ENCODE measurements around the gene KRTAP5-6.
A peak's percentile ranks its signal among the peaks of the same experiment; 100 is the strongest.

The KRTAP5-6 gene

DNA sequence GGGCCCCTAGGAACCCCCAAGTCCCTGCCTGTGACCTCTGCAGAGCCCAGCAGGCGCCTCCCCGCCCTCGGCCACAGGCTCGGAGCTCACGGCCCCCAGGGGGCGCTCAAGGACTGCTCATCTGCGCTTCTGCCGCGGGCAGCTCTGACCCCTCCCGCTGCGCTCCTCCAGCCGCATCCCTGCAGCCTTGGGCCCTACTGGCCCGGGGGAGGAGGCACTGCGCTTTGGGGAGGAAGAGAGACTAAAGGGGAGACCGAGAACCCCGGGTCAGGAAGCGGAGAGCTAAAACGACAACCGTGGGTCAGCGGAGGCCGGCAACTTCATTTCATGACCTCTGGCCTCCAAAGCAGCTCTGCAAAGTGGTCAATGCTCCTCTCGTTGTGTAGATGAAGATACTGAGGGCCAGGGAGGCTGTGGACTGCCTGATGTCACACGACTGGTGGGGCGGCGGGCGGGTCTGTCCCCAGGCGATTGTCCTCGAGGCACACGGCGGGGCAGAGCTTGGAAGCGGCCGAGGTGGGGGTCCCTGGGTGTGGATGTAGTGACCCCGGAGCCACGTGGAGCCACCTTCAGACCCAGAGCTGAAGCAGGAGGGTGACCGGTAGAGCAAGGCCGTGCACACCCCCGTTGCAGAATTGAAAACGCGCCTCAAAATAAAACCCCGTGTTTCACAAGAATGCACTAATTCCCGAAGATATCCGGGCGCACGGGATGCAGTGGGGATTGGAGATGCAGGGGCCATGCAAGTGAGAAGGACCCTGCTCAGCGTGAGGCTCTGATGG is 2.7 kb upstream of the KRTAP5-6 start:
- in situ Hi-C loops (cut with HindIII; ENCODE audit: low pct_ligation_motif_present, low pct_unique_long_range_greater_than_20kb, low sequenced_read_pairs) = no loop called here
- DNase-seq = peak; percentile 75

DNA sequence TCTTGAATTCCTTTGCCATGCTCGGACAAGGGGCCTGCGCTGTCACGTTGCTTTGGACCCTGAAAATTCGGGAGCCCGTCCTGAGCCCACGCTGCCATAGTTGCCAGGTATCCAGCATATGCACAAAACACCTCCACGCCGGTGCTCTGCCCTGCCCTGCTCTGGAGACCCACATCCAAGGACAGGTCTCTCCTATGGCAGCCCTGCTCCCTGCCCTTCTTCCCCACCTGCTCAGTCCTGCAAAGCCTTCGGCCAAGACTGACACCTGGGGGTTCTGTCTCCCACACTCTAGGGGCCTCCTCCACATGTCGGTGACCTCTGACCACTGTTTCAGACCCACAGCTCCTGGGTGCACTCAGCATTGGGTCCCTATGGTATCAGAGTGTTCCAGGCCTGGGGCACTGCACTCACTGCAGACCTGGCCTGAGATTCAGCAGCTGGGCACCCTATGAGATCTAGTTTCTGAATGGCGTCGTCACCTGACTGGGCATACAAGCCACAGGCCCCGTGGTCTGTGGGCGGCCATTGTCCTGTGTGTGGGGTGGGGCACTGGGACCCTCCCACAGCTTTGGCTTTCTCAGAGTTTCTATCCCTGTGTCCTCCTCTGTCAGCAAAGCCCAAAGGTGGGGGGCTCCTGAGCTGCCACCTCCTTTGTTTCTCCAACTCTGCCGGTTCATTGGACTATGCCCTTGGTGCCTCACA is 2.0 kb upstream of the KRTAP5-6 start:
- in situ Hi-C loops (cut with HindIII; ENCODE audit: low pct_ligation_motif_present, low pct_unique_long_range_greater_than_20kb, low sequenced_read_pairs) = no loop called here

DNA sequence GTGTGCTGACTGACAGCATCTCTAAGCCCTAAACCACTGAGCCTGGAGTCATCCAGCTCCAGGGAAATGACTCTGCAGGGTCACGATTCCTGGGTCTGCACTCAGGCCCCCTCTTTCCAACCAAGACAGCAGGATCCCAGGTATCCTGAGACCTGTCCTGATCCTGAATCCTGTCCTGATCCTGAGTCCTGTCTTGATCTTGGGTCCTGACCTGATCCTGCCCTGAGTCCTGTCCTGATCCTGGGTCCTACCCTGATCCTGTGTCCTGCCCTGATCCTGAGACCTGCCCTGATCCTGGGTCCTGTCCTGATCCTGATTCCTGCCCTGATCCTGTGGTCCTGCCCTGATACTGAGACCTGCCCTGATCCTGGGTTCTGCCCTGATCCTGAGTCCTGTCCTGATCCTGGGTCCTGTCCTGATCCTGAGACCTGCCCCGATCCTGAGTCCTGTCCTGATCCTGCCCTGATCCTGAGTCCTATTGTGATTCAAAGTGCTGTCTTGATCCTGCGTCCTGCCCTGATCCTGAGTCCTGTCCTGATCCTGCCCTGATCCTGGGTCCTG is 1.4 kb upstream of the KRTAP5-6 start:
- in situ Hi-C loops (cut with HindIII; ENCODE audit: low pct_ligation_motif_present, low pct_unique_long_range_greater_than_20kb, low sequenced_read_pairs) = no loop called here
- no peak for DNase-seq

More for the DNA sequence above, 2.0 kb upstream of the KRTAP5-6 start:
- no peak for DNase-seq

DNA sequence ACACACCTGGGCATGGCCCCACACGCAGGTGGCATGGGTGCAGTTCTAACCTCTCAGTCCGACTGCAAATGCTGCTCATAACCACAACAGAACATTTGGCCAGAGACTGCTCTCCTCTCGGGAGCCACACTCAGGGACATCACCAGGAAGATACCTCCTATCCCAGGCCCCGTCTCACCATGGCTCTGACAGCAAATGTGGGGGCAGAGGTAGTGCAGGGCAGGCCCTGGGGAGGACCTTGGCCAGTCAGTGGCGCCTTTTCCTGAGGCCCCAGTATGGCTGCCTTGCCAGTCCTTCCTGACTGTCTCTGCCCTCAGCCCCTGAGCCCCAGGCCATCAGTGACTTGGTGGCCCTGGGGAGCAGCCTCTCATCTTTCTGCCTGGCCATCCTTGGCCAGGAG is 2.8 kb downstream of the KRTAP5-6 start:
- in situ Hi-C loops (cut with HindIII; ENCODE audit: low pct_ligation_motif_present, low pct_unique_long_range_greater_than_20kb, low sequenced_read_pairs) = no loop called here
- DNase-seq = no peak

DNA sequence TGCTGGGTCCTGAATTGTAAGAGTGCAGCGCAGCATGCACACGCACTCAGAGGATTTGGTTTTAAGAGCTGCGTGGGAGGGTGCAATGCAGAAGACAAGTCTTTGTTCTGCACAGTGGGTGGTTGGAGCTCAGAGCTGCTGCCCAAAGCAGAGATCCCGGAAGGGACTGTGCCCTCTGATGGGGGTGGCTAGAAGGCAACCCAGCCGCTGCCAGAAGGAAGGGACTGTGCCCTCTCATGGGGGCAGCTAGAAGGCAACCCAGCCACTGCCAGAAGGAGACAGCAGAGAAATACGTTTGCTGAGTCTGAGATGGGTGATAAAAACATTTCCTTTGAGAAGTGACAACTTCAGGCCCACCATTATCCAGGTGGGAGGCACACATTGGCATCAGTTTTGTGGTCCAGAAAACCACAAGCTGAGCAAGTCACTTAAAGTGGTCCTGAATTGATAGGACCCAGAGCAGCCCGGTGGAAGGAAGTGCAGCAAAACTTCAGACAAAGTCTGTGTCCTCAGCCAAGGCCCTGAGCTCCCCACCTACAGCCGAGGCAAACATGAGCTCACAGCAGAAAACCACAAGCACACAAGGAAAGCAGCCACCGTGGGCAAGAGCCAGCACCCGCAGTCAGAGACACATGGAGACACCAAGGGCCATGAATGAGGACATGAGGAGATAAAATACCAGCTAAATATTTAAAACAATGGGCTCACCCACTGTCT is 4.3 kb downstream of the KRTAP5-6 start:
- in situ Hi-C loops (cut with HindIII; ENCODE audit: low pct_ligation_motif_present, low pct_unique_long_range_greater_than_20kb, low sequenced_read_pairs) = no loop called here
- DNase-seq = no peak

DNA sequence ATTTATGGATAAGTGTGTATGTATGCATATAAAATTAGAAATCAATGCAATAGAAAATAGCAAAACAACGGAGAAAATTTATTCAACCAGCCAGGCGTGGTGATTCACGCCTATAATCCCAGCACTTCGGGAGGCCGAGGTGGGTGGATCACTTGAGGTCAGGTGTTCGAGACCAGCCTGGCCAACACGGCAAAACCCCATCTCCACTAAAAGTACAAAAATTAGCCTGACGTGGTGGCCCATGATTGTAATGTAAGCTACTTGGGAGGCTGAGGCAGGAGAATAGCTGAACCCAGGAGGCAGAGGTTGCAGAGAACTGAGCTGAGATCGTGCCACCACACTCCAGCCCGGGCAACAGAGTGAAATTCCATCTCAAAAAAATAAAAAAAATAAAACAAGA is 5.5 kb downstream of the KRTAP5-6 start:
- DNase-seq = no peak
- in situ Hi-C loops (cut with HindIII; ENCODE audit: low pct_ligation_motif_present, low pct_unique_long_range_greater_than_20kb, low sequenced_read_pairs) = no loop called here

DNA sequence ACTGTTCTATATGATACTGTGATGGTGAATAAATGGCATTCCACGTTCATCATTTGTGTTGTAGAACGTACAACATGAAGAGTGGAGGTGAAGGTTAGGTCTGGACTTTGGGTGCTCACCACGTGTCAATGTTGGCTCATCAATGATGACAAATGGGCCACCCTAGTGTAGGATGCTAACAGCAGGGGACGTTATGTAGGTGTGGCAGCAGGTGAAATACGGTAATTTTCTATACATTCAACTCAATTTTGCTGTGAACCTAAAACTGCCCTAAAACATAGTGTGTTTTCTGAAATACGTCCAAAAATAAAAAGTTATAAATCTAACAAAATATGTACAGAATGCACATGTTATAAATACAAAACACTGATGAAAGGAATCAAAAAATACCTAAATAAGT is 6.2 kb downstream of the KRTAP5-6 start:
- DNase-seq = no peak
- in situ Hi-C loops (cut with HindIII; ENCODE audit: low pct_ligation_motif_present, low pct_unique_long_range_greater_than_20kb, low sequenced_read_pairs) = no loop called here

DNA sequence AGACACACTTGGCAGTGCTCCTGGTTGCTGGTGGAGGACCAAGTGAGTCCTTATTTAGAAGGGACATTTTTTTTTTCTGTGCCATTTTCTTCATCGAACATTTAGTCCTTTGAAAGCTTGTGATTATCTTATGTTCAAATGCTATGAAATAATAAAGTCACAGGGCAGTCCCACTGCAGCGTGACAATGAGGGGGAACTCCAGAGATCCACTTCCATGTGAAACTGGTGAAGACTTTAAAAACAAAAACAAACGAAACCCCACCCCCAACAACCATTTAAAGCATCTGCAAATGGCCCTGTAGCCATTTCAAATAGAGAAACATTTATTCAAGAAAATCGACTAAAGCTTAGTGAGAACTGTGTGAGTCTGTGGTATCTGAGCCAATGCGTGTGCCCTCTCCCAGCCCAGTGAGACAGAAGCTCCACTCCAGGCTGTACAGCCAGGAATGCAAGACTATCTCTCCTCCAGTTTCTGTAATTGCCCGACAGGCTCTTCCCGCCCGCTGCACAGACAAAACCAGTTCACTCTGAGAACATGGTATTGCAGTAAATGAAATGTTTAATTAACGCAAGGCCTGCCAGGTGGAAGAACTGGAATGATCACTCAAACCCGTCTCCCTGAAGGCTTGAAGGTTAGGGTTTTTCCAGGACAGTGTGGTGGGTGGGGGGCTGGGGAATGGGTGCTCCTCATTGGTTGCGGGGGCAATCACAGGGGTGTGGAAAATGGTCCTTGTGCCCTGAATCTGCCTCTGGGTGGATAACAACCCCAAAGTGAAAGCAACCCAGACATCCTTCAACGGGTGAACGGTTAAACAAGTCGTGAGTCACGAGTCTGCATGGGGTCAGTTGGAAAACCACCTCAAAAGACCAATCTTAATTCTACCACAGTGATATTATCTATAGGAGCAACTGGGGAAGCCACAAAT is 8.4 kb downstream of the KRTAP5-6 start:
- in situ Hi-C loops (cut with HindIII; ENCODE audit: low pct_ligation_motif_present, low pct_unique_long_range_greater_than_20kb, low sequenced_read_pairs) = no loop called here
- peak; percentile 71 for DNase-seq

DNA sequence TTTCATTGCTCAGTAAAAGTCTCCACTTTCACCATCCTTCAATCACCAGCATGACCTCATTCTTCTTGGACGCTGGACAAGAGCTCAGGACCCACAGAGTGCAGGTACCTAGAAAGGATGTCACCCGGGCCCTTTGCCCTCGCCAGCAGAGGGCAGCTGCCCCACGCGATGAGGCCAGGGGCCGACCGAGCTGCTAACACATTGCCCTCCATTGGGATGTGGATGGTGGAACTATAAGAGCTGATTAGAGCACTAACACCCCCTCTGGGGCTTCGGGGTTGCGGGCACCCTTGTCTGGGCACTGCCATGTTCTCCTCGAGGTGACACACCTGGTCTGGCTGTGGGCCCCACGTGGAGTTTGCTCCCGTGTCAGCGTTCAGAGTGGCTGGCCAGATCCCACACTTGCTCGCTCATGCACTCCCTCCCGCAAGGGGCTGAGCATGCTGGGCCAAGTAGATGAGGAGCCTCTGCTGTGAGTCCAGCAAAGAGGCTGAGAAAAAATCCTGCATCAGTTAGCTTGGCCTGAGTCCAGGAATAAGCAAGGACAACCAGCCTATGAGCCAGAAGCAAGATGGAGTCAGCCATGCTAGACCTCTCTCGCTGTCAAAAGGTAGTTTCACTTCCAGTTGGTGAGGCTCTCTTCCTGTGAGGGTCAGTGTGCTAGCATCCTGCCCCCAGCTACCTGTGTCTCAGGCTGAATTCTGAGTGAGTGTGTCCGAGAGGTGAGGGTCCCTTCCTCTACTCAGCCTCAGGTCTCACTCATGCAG is 9.8 kb downstream of the KRTAP5-6 start:
- in situ Hi-C loops (cut with HindIII; ENCODE audit: low pct_ligation_motif_present, low pct_unique_long_range_greater_than_20kb, low sequenced_read_pairs) = no loop called here
- peak; percentile 29 for DNase-seq

DNA sequence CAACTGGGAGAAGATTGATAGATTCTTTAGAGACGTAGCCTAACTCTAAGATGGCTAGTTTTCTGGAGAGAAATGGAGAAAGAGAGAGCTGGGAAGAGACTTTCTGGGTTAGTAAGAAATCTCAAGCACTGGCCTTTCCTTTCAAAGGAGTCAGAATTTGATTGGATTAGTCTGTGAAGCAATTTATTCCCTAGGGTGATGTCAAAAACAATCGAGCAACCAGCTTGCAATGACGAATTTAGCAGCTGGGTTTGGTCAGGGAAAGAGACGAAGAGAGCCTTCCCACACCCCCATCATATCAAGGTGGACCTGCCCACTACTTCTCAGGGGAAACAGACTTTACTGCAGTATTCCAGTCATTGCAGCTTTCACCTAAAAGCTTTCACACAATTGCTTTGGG is 10.8 kb downstream of the KRTAP5-6 start:
- in situ Hi-C loops (cut with HindIII; ENCODE audit: low pct_ligation_motif_present, low pct_unique_long_range_greater_than_20kb, low sequenced_read_pairs) = no loop called here
- no peak for DNase-seq

DNA sequence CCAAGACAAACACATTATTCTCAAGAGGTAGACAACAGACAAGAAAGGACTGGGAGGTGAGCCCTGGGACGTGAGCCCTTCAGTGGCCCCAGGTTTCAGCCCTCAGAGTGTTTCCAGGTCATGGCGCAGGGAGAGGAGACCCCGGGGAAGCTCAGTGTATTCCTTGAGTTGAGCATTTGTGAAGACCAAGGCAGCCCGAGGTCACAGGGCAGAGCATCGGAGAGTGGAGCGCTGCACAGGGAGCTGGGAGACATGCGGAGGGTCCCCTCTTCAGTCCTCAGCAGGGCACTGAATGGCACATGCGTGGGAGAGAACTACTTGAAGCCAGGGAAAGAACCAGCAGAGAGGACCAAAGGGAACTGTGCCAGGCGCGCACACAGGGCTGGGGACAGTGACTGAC is 11.7 kb downstream of the KRTAP5-6 start:
- in situ Hi-C loops (cut with HindIII; ENCODE audit: low pct_ligation_motif_present, low pct_unique_long_range_greater_than_20kb, low sequenced_read_pairs) = no loop called here

DNA sequence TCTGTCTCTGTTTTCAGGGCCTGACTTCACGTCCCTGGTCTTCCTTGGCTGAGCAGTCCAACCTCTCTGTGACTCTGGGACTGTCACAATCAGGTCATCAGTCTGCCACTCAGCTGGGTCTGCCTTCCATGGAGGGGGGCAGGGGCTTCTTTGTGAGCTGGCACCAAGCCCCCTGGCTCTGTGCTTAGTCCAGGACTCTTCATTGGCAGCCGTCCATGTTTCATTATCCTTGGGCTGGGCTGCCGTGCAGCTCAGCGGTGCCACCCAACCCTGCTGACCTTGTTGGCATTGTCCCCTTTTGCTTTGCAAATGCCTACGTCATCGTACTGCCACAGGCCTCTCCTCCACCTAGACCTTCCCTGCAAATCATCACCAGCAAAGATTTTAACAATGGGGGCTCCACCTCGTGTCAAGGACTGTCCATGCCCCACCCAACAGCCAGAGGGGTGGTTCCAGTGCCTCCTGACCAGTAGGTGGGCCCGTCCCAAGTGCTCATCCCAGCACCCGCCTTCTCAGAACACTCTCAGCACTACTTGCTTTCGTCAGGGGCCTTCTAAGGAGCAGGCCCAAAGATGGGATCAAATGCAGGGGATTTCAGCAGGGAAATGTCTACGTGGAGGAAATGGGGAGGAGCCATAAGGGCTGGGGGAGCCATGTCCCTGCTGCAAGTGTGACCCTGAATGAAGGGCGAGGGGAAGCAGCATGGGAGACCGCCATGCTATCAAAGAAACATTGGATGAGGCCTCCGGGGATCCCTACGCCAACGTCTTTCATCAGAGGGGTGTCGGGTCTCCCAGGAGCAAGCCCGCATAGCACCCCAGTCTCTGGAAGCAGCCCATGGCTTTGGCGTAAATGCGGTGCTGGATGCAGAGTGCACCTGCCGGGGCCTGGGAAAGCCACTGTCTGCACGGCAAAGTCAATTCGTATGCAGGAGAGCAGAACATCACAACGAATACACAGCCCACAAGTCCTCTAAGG is 18.2 kb downstream of the KRTAP5-6 start:
- DNase-seq = no peak
- in situ Hi-C loops (cut with HindIII; ENCODE audit: low pct_ligation_motif_present, low pct_unique_long_range_greater_than_20kb, low sequenced_read_pairs) = no loop called here

More for the DNA sequence above, 11.7 kb downstream of the KRTAP5-6 start:
- DNase-seq = no peak

DNA sequence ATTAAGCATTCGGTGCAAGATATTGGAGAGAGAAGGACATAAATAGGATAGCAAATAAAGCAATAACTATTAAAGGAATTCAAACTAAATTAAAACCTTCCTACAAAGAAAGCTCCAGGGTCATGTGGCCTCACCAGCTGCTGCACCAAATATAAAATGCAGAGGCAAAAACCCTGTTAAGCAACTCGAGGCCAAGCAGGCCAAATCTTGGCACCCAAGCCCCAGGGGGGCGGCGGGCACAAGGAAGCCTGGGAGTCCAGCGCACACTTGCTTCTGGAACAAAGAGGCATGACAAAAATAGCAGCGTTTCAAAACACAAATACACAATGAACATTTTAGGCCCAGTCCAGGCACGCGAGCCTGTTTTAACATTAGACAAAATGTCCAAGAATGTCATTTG is 20.8 kb downstream of the KRTAP5-6 start:
- in situ Hi-C loops (cut with HindIII; ENCODE audit: low pct_ligation_motif_present, low pct_unique_long_range_greater_than_20kb, low sequenced_read_pairs) = no loop called here
- no peak for DNase-seq

DNA sequence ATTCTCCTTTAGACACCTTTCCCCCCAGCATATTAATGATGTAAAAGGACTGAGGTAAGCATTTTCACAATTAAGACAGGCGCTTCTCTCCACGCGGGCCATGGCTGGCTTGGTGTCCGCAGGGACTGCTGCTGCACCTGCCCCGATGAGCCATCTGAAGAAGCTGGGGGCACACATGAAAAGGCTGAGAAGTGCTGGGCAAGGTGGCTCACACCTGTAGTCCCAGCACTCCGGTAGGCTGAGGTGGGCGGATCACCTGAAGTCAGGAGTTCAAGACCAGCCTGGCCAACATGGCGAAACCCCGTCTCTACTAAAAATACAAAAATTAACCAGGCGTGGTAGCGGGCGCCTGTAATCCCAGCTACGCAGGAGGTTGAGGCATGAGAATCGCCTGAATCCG is 21.3 kb downstream of the KRTAP5-6 start:
- DNase-seq = no peak
- in situ Hi-C loops (cut with HindIII; ENCODE audit: low pct_ligation_motif_present, low pct_unique_long_range_greater_than_20kb, low sequenced_read_pairs) = no loop called here

DNA sequence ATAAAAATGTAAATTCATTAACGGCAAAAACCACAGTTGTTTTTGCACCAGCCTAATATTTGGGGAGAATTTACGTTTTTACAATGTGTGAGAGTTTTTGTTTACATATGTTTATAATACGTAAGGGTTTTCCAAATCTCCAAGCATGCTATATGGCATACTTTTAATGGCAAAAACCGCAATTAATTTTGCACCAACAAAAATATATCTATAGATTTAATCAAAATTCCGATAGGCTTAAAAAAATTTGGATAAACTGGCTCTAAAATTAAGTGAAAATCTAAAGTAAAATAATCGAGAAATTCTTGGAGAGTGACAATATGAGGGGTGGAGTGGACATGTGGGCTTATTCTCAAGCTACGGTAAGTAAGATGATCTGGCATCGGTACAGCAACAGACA is 22.8 kb downstream of the KRTAP5-6 start:
- in situ Hi-C loops (cut with HindIII; ENCODE audit: low pct_ligation_motif_present, low pct_unique_long_range_greater_than_20kb, low sequenced_read_pairs) = no loop called here

DNA sequence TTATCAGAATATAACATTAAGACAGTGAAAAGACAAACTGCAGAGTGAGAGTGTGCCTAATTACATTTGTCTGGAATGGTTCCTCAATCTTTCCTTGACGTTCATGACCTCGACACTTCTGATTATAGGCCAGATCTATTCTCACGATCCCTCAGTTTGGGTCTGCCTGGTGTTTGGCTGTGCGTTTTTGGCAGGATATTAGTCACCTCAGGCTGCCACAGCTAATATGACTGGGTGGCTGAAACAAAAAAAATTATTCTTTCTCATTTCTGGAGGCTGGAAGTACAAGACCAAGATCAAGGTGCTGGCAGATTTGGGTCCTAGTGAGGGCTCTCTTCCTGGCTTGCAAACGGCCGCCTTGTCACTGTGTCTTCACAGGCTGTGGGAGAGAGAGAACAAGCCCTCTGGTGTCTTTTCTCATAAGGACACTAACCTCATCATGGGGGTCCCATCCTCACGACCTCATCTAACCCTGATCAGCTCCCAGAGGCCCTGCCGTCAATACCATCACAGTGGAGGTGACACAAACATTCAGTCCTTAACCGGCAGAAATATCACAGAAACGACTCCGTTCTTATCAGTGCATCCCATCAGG is 30.2 kb downstream of the KRTAP5-6 start:
- in situ Hi-C loops (cut with HindIII; ENCODE audit: low pct_ligation_motif_present, low pct_unique_long_range_greater_than_20kb, low sequenced_read_pairs) = no loop called here

More for the DNA sequence above, 22.8 kb downstream of the KRTAP5-6 start:
- no peak for DNase-seq

More for the DNA sequence above, 30.2 kb downstream of the KRTAP5-6 start:
- DNase-seq = no peak
